Inflammatory macrophage treated with lipopolysaccharide for 4 hours (primary cell): Measurements from ENCODE around the gene TREX2.
A peak's percentile ranks its signal among the peaks of the same experiment; 100 is the strongest.

Experiments
- DNase-seq: peaks from one replicate; pipeline ENCODE4 v3.0.0-alpha.2; 2020

Gene TREX2

DNA sequence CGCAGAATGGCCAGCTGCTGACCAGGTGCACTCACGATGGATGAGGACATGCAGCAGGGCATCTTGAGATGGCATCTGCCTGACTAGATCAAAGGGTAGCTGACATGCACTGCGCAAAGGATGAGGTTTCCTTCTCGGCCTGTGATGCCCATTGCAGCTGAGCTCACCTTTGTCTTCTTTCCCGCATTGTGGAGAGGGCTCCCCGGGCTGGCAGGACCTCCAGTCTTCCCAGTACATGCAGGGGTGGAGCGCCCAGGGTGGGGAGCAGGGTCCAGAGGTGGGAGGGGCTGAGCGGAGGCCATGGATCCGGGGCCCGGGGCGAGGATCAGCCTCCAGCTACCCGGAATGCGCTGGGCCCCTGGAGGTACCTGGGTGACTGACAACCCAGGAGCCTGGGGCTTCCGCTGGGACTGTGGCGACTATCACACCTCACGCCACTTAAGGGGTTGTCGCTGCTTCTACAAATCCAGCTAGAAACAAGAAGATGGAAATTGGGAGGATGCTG is 12.0 kb downstream of the TREX2 start:
- no peak for DNase-seq

DNA sequence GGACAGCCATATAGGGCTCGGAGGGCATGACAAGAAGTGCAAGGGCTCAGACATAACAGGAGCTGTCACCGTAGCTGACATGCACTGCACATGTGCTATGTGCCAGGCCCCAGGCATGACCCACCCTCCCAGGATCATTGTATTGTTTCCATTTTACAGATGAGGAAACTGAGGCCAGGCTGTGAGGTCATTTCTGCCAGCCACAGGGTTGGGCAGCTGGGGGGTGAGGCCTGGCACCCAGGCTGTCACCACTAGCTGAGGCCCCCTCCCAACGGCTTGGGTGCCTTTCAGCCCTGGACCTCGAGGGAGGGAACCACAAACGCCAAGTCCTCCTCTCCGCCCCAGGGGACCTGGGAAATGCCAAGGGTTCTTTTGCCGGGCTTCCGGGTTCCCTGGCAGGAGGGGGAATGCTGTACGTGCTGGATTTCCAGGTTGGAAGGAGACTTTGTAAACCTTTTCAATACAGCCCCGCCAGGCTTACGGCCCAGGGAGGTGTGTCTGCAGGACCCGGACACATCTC is 12.6 kb downstream of the TREX2 start:
- no peak for DNase-seq

DNA sequence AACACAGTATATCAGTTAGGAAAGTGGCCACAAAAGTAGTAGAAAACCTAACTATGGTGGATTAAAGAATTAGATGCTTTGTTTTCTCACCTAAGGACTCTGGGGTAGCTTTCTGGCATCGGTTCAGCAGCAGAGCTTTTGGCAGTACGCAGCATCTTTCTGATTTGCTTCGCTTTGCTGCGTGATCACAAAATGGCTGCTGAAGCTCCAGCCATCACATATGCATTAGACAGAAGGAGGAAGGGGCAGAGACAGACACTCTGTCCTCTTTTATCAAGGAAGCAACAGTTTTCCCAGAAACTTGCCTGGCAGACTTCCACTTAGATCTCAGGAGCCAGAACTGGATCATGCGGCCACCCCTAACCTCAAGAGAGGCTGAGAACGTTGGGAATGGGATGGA is 15.1 kb downstream of the TREX2 start:
- DNase-seq = no peak

DNA sequence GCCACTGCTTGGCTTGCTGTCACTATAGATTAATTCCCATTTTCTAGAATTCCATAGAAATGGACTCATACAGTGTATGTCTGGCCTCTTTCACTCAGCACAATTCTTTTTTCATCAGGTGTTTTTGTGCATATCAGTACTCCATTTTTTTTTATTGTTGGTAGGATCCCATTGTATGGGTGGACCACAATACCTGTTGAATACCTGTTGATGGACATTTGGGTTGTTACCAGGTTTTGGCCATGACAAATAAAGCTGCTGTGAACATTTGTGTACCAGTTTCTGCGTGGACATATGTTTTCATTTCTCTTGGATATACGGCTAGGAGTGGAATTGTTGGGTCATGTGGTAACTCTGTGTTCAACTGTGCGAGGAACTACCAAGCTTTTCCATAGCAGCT is 19.7 kb downstream of the TREX2 start:
- no peak for DNase-seq

DNA sequence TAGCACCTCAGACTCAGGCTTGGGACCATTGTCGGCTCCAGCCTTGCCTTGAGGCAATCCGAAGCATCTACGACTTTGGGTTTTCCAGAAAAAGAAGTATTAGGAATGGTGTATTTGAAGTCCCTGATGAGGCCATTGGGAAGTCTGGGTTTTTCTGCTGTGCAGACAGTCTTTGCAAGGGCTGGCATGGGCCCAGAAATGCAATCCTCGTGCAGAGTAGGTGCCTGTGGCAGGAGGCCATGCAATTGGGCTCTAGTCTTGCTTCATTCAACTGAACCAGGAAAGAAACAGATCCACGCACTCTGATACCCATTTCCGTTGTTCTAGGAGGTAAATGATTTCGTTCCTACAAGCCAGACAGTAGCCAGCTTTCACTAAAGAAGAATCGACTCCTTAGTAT is 22.2 kb downstream of the TREX2 start:
- DNase-seq = no peak

DNA sequence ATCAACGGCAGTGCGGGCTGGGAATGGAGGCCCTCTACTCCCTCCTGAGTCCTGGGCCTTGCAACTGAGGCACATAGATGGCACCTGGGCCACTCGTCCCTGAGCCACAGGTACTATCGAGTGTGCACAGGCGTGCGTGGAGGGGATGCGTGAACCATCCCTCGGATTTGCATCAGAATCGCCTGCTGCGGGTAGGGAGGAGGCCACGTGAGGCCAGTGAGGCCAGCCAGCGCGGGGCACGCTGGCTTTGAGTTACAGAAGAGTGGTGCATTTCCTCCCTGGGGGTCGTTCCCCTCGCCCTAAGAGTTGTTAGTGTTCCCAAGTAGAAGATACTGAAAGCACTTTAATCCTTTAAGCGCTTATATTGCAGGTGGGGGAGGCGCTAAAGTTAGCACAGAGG is 24.0 kb downstream of the TREX2 start:
- no peak for DNase-seq

DNA sequence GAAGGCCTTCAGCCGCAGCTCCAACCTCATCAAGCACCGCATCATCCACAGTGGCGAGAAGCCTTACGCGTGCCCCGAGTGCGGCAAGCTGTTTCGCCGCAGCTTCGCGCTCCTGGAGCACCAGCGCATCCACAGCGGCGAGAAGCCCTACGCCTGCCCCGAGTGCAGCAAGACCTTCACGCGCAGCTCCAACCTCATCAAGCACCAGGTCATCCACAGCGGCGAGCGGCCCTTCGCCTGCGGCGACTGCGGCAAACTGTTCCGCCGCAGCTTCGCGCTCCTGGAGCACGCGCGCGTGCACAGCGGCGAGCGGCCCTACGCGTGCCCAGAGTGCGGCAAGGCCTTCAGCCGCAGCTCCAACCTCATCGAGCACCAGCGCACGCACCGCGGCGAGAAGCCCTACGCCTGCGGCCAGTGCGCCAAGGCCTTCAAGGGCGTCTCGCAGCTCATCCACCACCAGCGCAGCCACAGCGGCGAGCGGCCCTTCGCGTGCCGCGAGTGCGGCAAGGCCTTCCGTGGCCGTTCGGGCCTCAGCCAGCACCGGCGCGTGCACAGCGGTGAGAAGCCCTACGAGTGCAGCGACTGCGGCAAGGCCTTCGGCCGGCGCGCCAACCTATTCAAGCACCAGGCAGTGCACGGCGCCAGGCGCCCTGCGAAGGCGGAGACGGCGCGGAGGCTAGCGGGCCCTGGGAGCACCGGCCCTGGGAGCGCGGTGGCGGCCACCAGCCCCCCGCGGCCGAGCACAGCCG is 24.8 kb downstream of the TREX2 start:
- DNase-seq = no peak

DNA sequence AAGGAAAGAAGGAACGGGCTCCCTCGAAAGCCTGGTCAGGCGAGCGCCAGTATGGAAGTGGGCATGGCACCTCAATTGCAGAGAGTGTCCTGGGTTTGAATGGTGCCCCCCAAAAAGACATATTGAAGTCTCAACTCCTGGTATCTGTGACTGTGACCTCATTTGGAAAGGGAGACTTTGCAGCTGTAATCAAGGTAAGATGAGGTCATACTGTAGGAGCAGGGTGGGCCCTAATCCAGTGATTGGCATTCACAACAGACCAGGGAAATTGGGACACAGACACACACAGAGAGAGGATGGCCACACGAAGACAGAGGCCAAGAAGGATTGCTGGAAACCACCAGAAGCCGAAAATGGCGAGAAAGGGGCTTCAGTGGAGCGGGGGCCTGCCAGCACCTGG is 28.2 kb downstream of the TREX2 start:
- DNase-seq = no peak

DNA sequence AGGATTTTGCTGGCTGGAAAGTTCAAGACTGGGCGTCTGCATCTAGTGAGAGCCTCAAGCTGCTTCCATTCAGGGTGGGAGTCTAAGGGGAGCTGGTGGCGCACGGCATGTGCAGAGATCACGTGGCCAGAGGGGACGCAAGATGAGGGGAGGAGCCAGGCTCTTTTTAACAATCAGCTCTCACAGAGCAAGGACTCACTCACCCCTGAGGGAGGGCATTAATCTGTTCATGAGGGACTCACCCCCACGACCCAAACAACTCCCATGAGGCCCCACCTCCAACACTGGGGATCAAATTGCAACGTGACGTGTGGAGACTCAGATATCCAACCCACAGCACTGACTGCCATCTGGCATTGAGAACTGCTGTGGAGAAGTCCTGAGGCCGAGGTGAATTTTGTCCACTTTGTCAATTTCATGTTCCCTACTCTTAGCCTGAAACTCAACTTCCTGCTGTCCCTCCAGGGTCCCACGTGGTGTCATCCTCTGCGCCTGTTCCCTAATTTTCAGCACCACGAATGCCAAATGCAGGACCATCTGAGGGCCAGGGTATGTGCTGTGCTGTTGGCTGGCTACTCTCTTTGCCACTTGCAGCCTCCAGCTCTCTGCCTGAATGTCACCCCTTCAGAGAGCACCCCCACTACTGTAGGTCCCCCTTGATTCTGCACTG is 28.9 kb downstream of the TREX2 start:
- DNase-seq = no peak

DNA sequence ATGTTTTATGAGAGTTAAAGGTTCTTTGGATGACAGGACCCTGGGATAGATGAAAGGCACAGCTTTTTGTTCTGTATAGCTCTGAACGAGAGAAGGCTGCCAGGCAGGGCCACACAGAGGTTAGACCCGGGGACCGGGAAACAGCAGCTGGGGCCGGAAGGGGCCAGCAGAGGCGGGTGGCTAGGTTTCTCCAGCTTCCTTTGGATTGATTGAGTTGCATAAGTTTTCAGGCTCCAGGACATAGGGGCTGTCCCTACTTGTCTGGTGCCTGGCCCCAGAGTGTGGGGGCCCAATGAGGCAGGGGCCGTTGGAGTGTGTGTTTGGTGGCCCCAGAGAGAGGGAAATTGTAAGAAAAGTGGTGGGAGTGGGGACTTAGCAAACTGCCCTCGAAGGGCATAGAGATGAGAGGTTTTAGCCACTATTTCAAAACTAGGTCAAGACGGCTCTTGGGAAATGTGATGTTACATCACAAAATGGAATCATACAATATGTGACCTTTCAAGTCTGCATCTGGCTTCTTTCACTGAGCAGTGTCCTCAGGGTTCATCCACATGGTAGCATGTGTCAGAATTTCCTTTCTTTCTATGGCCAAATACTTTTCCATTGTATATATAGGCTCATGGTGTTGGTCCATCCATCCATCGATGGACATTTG is 30.9 kb downstream of the TREX2 start:
- peak; percentile 85 for DNase-seq

DNA sequence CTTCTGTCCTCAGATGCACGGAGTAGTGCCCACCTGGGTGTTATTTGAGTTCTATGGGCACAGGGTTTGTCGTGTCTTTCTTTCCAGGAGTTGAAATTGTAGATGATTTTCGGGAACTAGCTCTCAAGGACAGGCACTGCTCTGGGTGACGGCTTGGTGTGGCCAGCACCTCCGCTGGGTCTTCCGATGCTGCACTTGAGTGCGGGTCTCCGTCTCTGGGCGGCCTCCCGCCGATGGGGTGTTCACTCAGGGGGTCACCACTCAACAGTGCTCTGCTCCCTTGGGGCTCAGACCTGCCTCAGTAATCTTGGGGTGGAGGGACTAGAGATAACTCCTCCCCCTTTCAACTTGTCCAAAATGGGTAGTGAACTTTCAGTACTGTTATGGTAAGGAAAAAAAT is 32.1 kb downstream of the TREX2 start:
- DNase-seq = no peak

DNA sequence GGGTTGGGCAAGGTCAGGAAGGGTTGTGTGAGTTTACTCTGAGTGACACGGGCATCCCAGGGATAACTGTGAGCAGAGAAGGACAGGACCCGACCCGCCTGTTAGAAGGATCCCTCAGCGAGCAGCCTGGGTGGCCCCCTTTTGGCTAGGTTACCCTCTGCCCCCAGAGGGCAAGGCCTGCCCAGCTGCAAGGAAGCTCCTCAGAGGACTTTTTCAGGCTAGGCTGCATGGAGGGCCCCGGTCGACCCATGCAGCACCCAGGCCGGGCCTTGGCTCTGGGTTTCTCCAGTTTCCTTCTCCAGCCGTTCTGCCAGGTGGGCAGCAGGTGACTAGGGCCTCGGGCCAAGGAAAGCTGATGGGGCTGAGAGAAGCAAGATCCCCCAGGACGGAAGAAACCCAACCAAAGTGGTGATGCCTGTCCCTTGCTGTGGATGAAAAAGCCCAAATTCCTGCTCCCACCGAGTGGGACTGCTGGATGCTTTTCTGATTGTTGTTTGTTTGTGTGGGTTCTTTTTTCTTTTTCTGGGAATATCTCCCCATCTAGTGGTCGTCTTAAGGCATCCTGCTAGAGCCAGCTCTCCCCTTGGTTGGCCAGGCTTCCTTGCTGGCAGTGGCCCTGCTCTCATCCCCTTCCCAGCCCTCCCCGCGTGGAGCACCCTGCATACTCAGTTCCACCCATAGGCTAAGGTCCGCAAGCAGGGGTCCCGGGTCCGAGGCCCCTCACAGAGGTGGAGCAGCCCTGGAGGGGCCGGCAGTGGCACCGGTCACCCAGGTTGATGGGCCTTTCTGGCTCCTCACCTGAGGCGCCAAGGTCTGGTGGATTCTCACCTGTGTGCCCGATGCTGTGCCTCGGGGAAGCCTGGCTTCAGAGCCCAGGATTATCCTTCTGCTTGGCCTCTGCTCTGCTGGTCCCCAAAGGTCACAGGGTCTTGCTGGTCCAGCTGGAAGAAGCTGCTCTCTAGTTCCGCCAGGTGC is 32.8 kb downstream of the TREX2 start:
- no peak for DNase-seq

DNA sequence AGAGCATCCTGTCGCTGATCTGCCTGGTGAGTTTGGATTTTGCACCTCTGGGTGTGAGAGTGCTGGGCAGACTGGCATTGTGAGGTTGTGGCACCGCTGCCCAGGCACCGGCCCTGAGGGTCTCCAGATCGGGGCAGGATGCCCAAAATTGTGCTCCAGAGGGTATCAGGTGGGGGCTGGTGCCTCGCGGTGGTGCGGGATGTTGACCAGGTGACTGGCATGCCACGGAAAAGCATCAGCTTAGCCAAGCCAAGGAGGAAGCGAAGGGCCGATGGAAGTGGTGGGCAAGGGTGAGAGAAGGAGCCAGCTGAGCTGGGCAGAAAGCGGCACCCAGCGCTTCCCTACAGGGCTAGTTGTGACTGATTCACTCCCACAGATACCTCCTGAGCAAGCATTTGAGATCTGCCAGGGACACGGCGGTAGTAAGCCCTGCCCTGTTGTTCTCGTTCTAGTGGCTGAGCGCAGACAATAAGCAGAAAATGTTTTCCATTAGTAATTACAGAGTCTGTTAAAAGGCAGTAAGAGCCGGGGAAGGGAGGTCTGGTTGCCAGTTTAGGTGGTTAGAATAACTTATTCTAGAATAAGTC is 33.8 kb downstream of the TREX2 start:
- peak; percentile 32 for DNase-seq

DNA sequence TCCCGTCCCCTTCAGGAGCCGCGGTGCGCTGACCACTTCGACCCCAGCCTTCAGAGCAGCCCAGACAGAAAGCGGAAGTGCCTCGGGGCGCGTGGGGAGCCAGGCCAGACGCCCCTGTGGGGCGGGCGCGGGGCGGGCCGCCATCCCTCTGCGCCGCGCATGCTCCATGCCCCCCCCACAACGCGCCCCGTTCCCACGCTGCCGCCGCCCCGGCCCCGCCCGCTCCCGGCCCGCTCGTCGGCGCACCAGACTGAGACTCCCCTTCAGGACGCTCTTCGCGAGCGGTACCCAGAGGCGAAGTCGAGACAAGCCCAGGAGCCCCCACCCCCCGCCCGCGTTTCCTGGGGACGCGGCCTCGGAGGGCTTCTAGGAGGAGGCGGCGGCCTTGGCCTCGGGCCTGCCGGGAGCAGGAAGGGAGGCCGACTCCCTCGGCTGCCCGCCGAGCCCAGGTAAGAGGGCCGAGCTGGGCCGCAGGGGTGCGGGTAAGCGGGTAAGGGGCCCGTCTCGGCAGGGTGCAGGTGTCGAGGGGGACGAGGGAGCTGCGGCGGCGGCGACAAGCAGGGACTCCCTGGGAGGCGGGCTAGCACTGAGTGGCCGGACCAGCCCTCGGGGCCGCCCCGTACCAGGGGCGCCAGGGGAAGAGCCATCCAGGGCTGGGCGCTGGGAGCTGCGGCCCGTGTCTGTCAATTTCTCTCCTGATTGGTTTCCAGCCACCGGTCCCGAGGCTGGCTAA is 34.4 kb downstream of the TREX2 start, which contains the start of gene ZFP92:
TSS of gene ZFP92 (plus strand) at position 218 of the 733 bp plus-strand sequence. CDS start 6,851 bp downstream, outside the sequence.
- peak; percentile 40 for DNase-seq

DNA sequence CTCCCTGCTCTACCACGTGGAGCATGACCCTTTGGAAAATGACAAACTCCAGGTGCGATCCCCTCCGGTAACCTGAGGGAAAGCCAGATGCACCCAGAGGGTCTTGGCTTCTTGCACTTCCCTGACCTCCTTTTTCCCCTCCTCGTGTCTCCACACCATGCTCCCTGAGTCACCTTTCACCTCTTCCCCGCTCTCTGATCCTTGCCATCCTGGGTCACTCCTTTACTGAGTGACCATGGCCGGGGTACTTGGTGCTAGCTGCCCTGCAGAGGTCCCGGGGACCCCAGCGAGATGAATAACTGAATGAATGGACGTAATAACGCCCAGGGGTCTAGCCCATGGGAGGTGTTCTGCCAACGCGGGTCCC is 35.0 kb downstream of the TREX2 start:
- no peak for DNase-seq

DNA sequence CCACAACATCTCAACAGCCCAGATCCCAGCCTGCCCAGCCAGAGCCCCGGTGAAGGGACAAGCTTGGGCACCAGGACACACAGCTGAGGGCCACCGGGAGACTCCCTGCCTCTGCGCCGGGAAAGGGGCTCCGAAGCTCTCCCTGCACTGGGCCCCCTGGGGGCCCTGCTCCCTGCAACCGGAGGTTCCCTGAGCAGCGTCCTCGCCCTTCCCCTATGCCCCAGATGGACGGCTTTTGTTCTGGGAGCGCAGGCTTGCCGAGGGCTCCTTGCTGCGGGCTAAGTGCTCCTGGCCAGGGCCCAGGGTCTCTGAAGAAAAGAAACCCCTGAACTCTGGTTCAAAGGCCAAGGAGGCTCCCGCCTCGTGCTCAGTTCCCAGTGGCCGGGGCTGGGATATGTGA is 35.5 kb downstream of the TREX2 start:
- no peak for DNase-seq

DNA sequence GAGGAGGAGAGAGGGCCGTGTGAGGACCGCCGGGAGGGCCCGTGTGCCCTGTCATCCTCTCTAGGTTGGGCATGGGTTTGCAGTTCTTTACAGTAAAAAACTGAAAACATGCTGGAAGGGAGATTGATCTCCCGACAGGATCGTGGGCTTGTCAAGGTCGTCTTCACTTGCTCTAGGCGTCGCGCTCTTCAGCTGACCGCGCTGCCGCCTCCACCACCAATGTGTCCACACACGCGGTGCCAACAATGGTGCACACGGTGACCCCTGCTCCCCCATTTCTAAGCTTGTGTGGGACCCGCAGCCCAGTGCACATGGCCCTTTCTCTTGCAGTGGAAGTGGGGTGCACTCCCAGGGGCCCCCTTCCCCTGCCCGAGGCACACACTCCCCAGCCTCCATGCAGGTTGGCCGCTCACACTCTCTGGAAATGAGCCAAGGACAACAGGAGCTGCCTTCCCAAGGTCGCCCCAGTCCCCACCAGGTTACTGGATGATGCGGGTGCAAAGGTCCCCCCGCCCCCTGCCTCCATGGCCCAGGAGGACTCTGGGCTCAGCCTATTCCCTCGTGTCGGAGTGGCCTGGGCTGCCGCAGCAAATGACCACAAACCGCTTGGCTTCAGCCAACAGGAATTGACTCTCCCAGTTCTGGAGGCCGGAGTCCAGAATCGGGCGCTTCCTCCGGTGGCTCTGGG is 36.3 kb downstream of the TREX2 start:
- DNase-seq = no peak

DNA sequence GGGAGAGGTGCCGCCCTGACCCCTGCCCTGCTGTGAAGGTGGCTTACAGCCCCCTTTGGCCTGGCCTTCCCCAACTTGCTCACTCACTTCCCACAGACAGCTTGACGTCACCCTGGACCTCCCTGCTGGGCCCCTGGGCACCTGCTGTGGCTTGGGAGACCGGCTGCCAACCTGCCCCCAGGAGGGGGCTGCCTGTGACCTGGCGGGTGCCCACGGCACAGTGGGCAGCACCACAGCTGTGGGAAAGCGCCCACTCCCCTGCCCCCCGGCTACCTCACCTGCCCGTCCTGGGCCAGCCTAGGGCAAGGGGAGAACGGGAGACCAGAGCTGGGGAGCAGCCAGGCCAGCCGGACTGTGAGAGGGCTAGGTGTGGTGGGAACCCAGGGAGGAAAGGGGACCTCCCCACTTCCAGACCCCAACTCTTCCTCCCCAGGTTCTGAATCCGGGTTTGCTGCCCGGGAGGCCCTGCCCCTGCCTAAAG is 36.9 kb downstream of the TREX2 start:
- no peak for DNase-seq

DNA sequence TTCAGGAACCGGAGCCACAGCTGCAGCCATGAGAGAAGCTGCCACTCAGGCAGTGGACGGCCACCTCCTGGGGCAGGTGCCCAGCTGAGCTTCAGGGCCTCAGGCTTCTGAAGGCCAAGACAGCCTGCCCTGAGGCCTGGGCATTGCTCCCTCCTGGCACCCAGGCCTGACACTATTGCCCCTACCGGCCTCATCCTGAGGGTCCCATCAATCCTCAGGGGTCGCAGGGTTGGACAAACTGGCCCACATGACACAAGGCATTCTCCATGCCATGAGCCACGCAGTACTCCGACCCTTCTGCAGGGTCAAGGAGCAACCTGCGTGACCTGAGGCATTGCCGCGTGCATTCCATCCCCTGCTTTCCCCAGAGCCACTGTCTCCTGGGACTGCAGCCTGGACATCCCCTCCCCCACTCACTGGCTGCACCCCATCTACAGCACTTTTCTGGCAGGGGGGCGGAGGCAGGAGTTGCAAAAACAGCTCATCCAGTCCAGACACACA is 37.6 kb downstream of the TREX2 start:
- no peak for DNase-seq

DNA sequence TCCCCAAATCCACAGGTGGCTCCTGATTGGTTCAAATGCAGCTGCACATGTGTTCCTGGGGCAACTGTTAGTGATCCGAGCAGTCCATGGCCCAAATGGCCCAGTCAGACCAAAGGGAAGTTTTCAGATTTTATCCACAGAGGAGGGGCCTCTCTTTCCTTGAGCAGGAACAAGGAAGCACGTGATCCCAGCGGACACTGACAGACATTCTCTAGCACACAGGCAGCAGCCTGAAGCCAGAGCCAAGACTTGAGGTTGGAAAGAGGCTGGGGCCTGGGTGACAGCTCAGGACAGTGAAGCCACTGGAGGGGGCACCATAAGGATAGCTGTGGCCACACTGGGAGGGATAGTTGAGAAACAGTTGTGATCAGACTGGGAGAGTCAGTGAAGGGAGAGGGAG is 38.1 kb downstream of the TREX2 start:
- DNase-seq = no peak
